HCT116 (cell line): ENCODE data around the gene ST8SIA2. TPM values are rescaled to one million over a fixed set of nuclear protein-coding genes. Genes with fewer than 3 reads are reported as not detected.

Source experiments
- ATAC-seq: fragments of 200-7000 bp; cut with Tn5 transposase; 2 replicates; pipeline ENCODE4 v1.9.1; 2020; ENCODE audit warnings: mild to moderate bottlenecking, moderate library complexity
- BruUV-seq: library from RNA; stranded (reverse); fragments of 400-500 nt; replicated peaks from 2 replicates; lab custom pipeline; 2021; lab: Mats Ljungman, UMichigan
- CTCF ChIA-PET: fragments of 300-600 bp; sonication (Branson Sonifier 250); formaldehyde crosslinking; loops from one replicate; lab custom pipeline; 2021; ENCODE audit warnings: antibody characterized with exemption; lab: Charles Lee
- POLR2A ChIA-PET: fragments of 300-600, 350-600 bp; sonication (Branson Sonifier 250); formaldehyde crosslinking; loops from one replicate; lab custom pipeline; 2021; ENCODE audit warnings: antibody characterized with exemption; lab: Charles Lee
- RAD21 ChIA-PET, 2 experiments: fragments of 300-600 bp; sonication (Branson Sonifier 250); formaldehyde crosslinking; loops; one replicate each; lab custom pipeline; 2023; ENCODE audit warnings: low total read pairs in 2 of 2; ENCODE audit not compliant: uncharacterized antibody in 2 of 2, unreplicated experiment in 2 of 2, low non-redundant PET in 1 of 2; lab: Charles Lee
- DNase-seq: peaks from one replicate; pipeline ENCODE4 v3.0.0-alpha.2; 2010; ENCODE audit warnings: low read depth, low spot score
- H2AFZ ChIP-seq: fragments of 200-600 bp; shearing (Covaris generic), sonication (generic); 2 replicates; pipeline ENCODE4 v1.6.1; 2017; ENCODE audit warnings: low read depth, mixed run types, mixed read lengths, antibody characterized with exemption, low read length; ENCODE audit not compliant: poor library complexity, severe bottlenecking
- H3K27ac ChIP-seq: 2 replicates; pipeline ENCODE4 v1.5.1; 2012; ENCODE audit warnings: low read depth, low read length
- H3K27me3 ChIP-seq: fragments of 200-600 bp; sonication (generic); 2 replicates; pipeline ENCODE4 v1.6.1; 2016; ENCODE audit warnings: mixed run types, low read length, mixed read lengths; ENCODE audit not compliant: insufficient read depth
- H3K36me3 ChIP-seq, 2 experiments: fragments of 200-500 bp in 1 of 2; fragments of 200-600 bp in 1 of 2; sonication (Bioruptor generic) in 1 of 2; sonication (generic) in 1 of 2; 2 replicates each; pipeline versions ENCODE4 v1.5.1 to v1.6.1; 2014 to 2016; ENCODE audit warnings: low read length in 2 of 2, inconsistent platforms in 1 of 2, mixed read lengths in 1 of 2, mixed run types in 1 of 2; ENCODE audit not compliant: insufficient read depth in 2 of 2, control insufficient read depth in 1 of 2
- H3K4me1 ChIP-seq, 2 experiments: fragments of 200-600 bp in 1 of 2; sonication (generic) in 1 of 2; 2 replicates each; pipeline versions ENCODE4 v1.5.1 to v1.6.1; 2012 to 2017; ENCODE audit warnings: low read length in 2 of 2, inconsistent platforms in 1 of 2, mild to moderate bottlenecking in 1 of 2, mixed read lengths in 1 of 2, mixed run types in 1 of 2, moderate library complexity in 1 of 2; ENCODE audit not compliant: insufficient read depth in 2 of 2, control insufficient read depth in 1 of 2
- H3K4me2 ChIP-seq: fragments of 200-600 bp; sonication (generic); 2 replicates; pipeline ENCODE4 v1.6.1; 2017; ENCODE audit warnings: mixed run types, low read length, mixed read lengths
- H3K4me3 ChIP-seq, 2 experiments: fragments of 200-600 bp in 1 of 2; sonication (generic) in 1 of 2; replicated peaks in 1 of 2; 2 replicates each; pipeline ENCODE4 v1.5.1; 2011 to 2016; ENCODE audit warnings: low read length in 2 of 2, control low read depth in 1 of 2, low read depth in 1 of 2, mild to moderate bottlenecking in 1 of 2, mixed read lengths in 1 of 2, mixed run types in 1 of 2
- H3K79me2 ChIP-seq: fragments of 200-600 bp; sonication (generic); 2 replicates; pipeline ENCODE4 v1.6.1; 2017; ENCODE audit warnings: mild to moderate bottlenecking, mixed run types, low read length, moderate library complexity, mixed read lengths; ENCODE audit not compliant: insufficient read depth
- H3K9ac ChIP-seq: fragments of 200-600 bp; sonication (generic); 2 replicates; pipeline ENCODE4 v1.6.1; 2016; ENCODE audit warnings: low read length, mixed read lengths
- H3K9me2 ChIP-seq: fragments of 200-600 bp; sonication (generic), shearing (Covaris generic); 2 replicates; pipeline ENCODE4 v1.6.1; 2017; ENCODE audit warnings: mixed run types, mild to moderate bottlenecking, moderate library complexity; ENCODE audit not compliant: insufficient read depth
- H3K9me3 ChIP-seq, 2 experiments: fragments of 200-500 bp in 1 of 2; fragments of 200-600 bp in 1 of 2; sonication (Bioruptor generic) in 1 of 2; sonication (generic) in 1 of 2; 2 replicates each; pipeline ENCODE4 v1.6.1; 2014 to 2017; ENCODE audit warnings: low read length in 2 of 2, mixed read lengths in 2 of 2, inconsistent platforms in 1 of 2, low read depth in 1 of 2, mild to moderate bottlenecking in 1 of 2, mixed run types in 1 of 2, moderate library complexity in 1 of 2; ENCODE audit not compliant: control insufficient read depth in 1 of 2, insufficient read depth in 1 of 2
- H4K20me1 ChIP-seq: fragments of 200-600 bp; sonication (generic), shearing (Covaris generic); 2 replicates; pipeline ENCODE4 v1.6.1; 2017; ENCODE audit warnings: mixed run types, mild to moderate bottlenecking, moderate library complexity; ENCODE audit not compliant: insufficient read depth
- CBX3 ChIP-seq: IDR thresholded peaks from 2 replicates; pipeline ENCODE4 v1.6.1; 2012; ENCODE audit warnings: low read depth
- EGR1 ChIP-seq: IDR thresholded peaks from 2 replicates; pipeline ENCODE4 v1.6.1; 2012; ENCODE audit warnings: low read depth
- ELF1 ChIP-seq: IDR thresholded peaks from 2 replicates; pipeline ENCODE4 v1.6.1; 2012; ENCODE audit warnings: low read depth, borderline replicate concordance
- EZH2 ChIP-seq: fragments of 200-600 bp; sonication (generic); IDR thresholded peaks from 2 replicates; pipeline ENCODE4 v1.6.1; 2017; ENCODE audit warnings: antibody characterized with exemption, mixed run types
- FOSL1 ChIP-seq: IDR thresholded peaks from 2 replicates; pipeline ENCODE4 v1.6.1; 2012; ENCODE audit warnings: low read depth
- MAX ChIP-seq: IDR thresholded peaks from 2 replicates; pipeline ENCODE4 v1.6.1; 2012
- POLR2A ChIP-seq: IDR thresholded peaks from 2 replicates; pipeline ENCODE4 v1.7.0; 2011; ENCODE audit warnings: borderline replicate concordance; ENCODE audit not compliant: insufficient read depth, insufficient read length; ENCODE audit errors: extremely low read depth
- RAD21 ChIP-seq: IDR thresholded peaks from 2 replicates; pipeline ENCODE4 v1.6.1; 2012; ENCODE audit warnings: low read depth, mild to moderate bottlenecking
- TCF7L2 ChIP-seq: IDR thresholded peaks from 2 replicates; pipeline ENCODE4 v1.7.0; 2011; ENCODE audit warnings: borderline replicate concordance, inconsistent platforms; ENCODE audit not compliant: insufficient read depth, insufficient read length; ENCODE audit errors: extremely low read depth
- YY1 ChIP-seq: IDR thresholded peaks from 2 replicates; pipeline ENCODE4 v1.6.1; 2011; ENCODE audit warnings: low read length, low read depth, moderate library complexity, mild to moderate bottlenecking; ENCODE audit not compliant: insufficient replicate concordance; ENCODE audit errors: extremely low read depth
- ZBTB33 ChIP-seq: IDR thresholded peaks from 2 replicates; pipeline ENCODE4 v1.6.1; 2011; ENCODE audit warnings: mild to moderate bottlenecking, low read length, moderate library complexity; ENCODE audit not compliant: insufficient replicate concordance; ENCODE audit errors: extremely low read depth
- ZFX ChIP-seq: fragments of 450-650 bp; IDR thresholded peaks from 2 replicates; pipeline ENCODE4 v1.6.1; 2017
- intact Hi-C: fragments of 100-400 bp; cut with micrococcal nuclease; formaldehyde crosslinking; loops from 2 replicates; pipeline ENCODE4 v1.10.0; 2022
- total RNA-seq: library from RNA; stranded (reverse); gene quantifications from one replicate; pipeline ENCODE4 v1.2.1, GENCODE V29; 2021; ENCODE audit not compliant: unreplicated experiment

ST8SIA2 gene
- total RNA-seq, 1 experiment from 2014 or later = not detected

- ATAC-seq = no peak
- Histone ChIP-seq H3K9me3 (no peaks in the 10 kb centered on the region), H3K9ac (no peak overlapping the region), H3K27ac (no peak overlapping the region)
- no peak for TF ChIP-seq ZBTB33
- TF ChIP-seq FOSL1 = peak; percentile 45; the same call in 1 of the 2 replicates
- TF ChIP-seq, all 23 proteins: peak for 1
- ChIA-PET POLR2A (no interaction called here), RAD21 (no interaction called here), CTCF (no interaction called here)
- H3K4me1 ChIP-seq = peaks cover 0 to 9% of the 10 kb centered on the region in 2 experiments; a peak in 2 of 4 replicates
- peak overlapping the region; percentile 13; the same call in 1 of the 2 replicates for H3K4me2 ChIP-seq
- no peak overlapping the region for H3K4me3 ChIP-seq
- H2AFZ ChIP-seq = no peak overlapping the region
- no peaks in the 10 kb centered on the region for H3K79me2 ChIP-seq
- no peak for DNase-seq
- peaks cover 6% of the 10 kb centered on the region; the same call in 1 of the 2 replicates for H3K27me3 ChIP-seq
- no peaks in the 10 kb centered on the region for H3K36me3 ChIP-seq
- no peaks in the 10 kb centered on the region for H3K9me2 ChIP-seq
- intact Hi-C loops = no loop called here
- BruUV-seq = no TSS peak
- H4K20me1 ChIP-seq = no peaks in the 10 kb centered on the region
Observed at GRCh38 chr15:92463826-92464225, 70.1 kb downstream of the ST8SIA2 start.

DNA sequence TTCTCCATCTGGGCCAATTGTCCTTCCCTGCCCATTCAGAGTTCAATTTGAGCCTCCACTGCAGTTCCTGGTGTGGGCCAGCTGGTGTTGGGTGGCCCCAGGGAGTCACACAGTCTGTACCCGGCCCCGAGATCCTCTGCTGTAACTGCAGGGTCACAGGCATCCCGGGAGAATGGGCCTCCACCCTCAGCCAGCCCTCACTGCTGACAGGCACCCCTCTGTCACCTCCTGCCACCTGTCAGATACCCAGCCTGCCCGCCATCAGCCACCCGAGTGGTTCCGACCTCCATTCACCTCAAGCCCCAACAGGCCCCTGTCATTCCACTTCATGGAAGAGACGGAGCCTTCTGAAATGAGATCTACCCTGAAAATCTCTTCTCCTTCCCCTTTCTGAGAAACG, 73.2 kb downstream of the ST8SIA2 start:
- TF ChIP-seq TCF7L2 (no peak), POLR2A (no peak), ZFX (no peak), ZBTB33 (no peak), MAX (no peak), YY1 (no peak), EZH2 (no peak), RAD21 (no peak), CBX3 (no peak), ELF1 (no peak), EGR1 (no peak)
- H3K9ac ChIP-seq = no peak overlapping the region
- no peaks in the 10 kb centered on the region for H4K20me1 ChIP-seq
- H3K4me2 ChIP-seq = no peak overlapping the region
- intact Hi-C loops = no loop called here
- no peak for ATAC-seq
- peaks cover 21% of the 10 kb centered on the region; the same call in 1 of the 2 replicates for H3K27me3 ChIP-seq
- H3K9me2 ChIP-seq = no peaks in the 10 kb centered on the region
- ChIA-PET POLR2A (no interaction called here), CTCF (no interaction called here), RAD21 (no interaction called here)
- peaks cover 0 to 9% of the 10 kb centered on the region in 2 experiments; a peak in 2 of 4 replicates for H3K4me1 ChIP-seq
- H2AFZ ChIP-seq = no peak overlapping the region
- no peaks in the 10 kb centered on the region for H3K79me2 ChIP-seq
- no peak overlapping the region for H3K4me3 ChIP-seq
- no peak overlapping the region for H3K27ac ChIP-seq
- no peak for DNase-seq
- H3K9me3 ChIP-seq = no peaks in the 10 kb centered on the region
- no peaks in the 10 kb centered on the region for H3K36me3 ChIP-seq
- no TSS peak for BruUV-seq
